ENCODE results near the gene LGR5.

DNA sequence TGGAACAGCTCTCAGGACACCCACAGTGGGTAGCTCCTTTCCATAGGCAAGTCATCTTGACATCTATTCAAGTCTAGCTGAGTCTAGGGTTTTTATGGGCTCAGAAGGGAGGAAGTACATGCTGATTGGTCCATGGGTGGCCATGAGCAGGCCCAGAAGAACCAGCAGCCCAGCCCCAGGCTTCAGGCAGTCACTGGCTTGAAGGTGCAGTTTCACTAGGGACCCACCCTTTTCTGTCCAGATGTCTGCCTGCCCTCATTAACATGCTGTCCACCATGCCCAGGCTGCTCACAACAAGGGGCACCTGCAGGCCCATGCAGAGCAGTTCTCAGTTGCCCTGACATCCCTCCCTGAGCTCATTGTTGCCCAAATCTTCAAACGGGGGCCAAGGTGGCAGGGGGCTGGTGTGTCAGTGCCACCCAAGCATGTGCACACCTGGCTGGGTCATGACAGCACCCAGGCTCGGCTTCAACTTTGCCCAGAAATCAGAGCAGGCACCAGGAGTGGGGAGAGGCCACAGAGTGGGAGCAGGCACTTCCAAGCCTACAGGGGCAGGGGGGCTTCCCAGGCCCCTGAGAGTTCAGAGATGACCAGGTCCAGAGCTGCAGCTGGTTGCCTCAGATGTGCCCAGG is 18.7 kb upstream of the LGR5 start:
- TF ChIP-seq CTCF (conservative IDR thresholded peaks at IDR 0.05 in 1 of 2, IDR thresholded peaks at IDR 0.05 in 1 of 2; ENCODE audit: extremely low read depth in 1 of 2, insufficient read depth in 1 of 2, low read depth in 1 of 2, low read length in 2 of 2) (no peak), EZH2 (IDR thresholded peaks at IDR 0.05; ENCODE audit: borderline replicate concordance, low read length) (no peak)
